Activated T-helper 9 cell treated with anti-CD3 and anti-CD28 coated beads, Interleukin-2, amount 50 U/mL, for 16 hours (primary cell): ENCODE data around the gene TACO1.

ENCODE experiments used
- DNase-seq: peaks from one replicate; pipeline ENCODE4 v3.0.0-alpha.2; 2020; ENCODE audit warnings: low read depth

The TACO1 gene

DNA sequence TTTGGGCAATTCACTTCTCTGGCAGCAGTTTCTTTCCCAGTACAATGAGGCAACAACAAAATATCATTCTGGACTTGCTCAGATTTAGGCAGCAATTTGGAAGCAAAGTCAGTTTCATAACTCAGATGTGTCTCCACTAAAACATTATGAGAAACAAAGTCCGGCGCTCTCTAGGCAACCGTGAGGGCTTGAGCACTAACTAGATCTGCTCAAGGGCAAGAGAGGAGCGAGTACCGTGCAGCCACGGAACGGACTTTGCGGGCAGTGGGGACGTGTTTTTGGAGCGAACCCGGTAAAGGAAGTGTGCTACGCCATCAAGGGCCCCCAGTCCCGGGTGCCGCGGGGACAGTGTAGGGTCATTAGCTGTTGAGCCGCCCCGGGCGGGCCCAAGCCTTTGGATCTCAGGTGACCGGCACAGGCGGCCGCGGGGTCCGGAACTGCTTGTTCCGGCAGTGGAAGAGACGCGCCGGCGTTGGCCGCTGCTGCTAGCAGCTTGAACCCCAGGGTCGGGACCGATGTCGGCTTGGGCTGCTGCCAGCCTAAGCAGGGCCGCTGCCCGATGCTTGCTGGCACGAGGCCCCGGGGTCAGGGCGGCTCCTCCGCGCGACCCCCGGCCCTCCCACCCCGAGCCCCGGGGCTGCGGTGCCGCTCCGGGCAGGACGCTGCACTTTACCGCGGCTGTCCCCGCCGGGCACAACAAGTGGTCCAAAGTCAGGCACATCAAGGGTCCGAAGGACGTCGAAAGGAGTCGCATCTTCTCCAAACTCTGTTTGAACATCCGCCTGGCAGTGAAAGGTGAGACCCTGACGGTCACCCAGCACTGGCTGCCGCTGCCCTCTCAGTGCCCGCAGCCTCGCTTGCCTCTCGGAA lies at the start of gene TACO1:
Gene TACO1 (plus strand): TSS at position 327 of the 870 bp plus-strand sequence. CDS start 189 bp downstream, at position 516.
- peak; percentile 62 for DNase-seq

DNA sequence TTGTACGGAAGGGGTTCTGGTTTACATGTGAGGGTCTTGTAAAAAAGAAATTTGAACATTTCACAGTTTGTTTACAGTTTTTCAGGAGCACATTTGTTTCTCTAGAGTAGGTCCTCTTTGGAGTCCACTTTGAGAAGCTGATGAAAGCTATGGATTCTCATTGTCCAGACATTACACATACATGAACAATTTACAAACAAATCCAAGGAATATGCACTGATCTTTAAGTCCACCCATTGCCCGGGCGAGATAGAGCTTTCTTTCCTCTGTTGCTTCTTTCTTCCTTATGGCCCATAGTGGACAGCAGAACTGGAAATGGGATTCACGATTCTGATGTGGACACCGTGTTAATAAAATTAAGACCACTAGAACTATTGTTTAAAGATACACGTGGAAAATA lies 48.5 kb upstream of the TACO1 start:
- no peak for DNase-seq

DNA sequence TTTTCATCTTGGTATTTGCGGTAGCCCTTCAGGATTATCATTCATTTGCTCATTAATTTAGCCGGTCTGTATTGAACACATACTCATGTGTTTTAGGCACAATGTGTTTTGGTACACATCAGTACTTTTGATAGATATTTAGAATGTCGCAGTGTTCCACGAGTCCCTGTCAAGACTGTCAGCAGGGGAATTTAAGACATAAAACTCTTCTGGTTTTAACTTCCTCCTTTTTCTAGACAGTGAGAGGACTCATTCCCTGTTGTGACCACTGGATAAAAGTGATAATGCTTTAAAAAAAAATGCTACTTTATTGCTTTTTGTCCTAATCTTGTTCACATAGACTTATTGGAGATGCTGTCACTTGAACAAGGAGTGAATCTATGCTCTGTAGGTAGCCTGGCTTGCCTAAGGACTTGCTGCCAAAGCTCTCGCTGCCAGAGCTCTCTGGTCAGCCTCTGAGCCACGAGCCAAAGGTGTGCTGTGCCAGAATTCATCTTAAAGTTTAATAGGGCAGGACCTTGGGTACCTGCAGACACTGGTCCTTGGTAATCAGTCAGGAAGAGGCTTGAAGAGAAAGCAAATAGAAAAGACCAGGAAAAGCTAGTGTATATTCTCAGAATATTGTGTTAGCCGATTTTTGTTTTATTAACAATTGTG lies 45.1 kb upstream of the TACO1 start:
- no peak for DNase-seq

DNA sequence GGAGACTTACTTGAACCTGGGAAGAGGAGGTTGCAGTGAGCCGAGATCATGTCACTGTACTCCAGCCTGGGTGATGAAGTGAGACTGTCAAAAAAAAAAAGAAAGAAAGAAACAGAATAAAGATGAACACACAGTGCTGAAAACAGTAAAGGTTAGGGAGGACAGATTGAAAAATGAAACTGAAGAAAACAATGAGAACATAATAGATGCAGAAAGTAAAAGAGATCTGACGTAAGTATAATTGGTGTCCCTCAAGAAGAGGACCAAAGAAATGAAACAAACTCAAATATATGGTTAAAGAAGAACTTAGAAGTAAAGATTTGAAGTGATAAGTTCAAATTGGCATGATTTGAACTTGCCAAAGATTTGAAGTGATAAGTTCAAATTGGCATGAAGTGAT lies 43.3 kb upstream of the TACO1 start:
- DNase-seq: no peak

DNA sequence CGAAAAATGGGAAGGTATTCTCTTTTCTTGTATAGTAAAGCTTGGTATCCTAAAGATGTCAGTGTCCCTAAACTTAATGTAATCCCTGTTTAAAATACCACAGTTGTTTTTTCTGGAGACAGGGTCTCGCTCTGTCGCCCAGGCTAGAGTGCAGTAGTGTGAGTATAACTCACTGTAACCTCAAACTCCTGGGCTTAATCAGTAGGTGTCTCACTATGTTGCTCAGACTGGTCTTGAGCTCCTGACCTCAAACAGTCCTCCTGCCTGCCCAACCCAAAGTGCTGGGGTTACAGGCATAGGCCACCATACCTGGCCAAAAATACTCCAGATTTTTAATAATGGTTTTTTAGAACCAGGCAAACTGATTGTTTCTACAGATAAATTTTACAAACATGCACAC lies 42.3 kb upstream of the TACO1 start:
- no peak for DNase-seq

DNA sequence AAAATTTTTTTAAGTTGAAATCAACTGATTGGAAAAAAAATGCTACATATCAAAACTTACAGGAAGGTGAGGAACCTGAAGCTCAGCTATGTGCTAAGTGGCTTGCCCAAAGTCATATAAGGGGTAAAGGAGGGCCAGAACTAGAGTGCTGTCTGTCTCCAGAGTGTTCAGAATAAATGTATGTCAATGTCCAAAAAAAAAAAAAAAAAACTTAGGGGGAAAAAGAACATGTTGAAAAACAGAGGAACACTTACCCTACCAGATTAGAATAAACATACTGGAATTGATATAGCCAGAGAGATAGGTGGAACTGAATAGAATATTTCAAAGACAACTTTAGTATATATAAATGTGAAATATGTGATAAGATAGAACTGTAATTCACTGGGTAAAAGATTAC lies 38.9 kb upstream of the TACO1 start:
- no peak for DNase-seq

DNA sequence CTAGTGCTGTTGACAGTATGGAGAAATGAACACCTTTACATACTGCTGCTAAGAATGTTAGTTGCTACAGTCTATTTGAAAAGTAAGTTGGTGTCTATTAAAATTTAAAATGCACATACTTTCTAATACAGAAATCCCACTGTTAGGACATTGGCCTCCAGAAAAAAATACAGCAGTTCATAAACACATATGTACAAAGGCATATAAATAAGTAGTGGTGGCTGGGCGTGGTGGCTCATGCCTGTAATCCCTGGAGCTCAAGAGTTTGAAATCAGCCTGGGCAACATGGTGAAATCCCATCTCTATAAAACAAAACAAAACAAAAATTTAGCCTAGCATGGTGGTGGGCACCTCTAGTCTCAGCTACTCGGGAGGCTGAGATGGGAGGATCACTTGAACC lies 37.4 kb upstream of the TACO1 start:
- no peak for DNase-seq

DNA sequence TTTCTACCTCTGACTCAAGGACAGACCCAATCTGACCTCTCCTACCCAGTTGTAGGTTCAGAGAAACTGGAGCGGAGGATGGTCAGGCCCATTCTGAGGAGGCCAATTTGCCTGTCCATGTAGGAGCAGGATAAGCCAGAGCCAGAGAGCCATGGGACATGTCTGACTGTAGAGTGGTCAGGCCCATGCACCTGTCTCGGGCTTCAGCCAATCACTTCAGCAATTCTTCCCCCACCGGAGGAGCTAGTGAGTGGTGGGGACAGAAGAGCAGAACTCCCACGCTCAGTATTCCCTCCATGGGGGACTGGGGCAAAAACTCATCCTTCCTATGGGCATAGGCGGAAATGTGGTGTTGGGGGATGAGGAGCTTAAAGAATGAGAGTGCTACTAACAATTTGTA lies 36.1 kb upstream of the TACO1 start:
- no peak for DNase-seq

DNA sequence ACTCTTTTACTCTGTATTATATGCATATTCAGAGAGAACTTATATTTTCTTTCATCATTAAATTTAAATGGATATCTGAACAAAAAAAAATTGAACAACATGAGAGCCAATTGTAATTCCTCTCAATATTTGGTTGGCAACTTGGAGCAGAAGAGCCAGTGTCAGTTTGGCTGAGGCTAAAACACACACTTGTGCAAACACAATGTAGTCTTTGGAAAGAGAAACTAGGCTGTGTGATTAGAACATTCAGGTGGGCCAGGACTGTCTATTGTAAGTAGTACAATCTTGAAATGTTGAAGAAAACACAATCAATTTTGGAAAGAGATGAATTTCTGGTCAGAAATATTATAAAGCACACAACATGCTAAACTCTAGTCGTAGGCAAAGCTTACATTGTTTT lies 33.5 kb upstream of the TACO1 start:
- DNase-seq: no peak

DNA sequence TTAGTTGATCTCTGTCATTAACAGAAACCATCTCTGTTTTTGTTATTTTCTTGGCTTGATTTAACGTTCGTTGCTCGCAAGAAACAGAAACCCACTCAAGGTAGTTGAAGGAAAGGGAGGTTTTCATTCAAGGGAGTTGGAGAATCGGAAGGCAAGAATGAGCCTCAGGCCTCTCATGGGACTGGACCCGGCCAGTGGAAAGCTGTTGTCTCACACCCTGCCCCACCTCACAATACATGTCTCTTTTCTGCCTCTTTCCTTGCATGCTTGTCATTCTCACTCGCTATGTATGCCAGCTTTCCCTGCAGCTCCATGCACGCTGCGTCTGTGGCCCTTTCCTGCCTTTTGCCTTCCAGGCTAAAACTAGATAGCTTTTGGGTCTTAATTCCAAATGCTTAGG lies 32.1 kb upstream of the TACO1 start:
- DNase-seq: no peak

DNA sequence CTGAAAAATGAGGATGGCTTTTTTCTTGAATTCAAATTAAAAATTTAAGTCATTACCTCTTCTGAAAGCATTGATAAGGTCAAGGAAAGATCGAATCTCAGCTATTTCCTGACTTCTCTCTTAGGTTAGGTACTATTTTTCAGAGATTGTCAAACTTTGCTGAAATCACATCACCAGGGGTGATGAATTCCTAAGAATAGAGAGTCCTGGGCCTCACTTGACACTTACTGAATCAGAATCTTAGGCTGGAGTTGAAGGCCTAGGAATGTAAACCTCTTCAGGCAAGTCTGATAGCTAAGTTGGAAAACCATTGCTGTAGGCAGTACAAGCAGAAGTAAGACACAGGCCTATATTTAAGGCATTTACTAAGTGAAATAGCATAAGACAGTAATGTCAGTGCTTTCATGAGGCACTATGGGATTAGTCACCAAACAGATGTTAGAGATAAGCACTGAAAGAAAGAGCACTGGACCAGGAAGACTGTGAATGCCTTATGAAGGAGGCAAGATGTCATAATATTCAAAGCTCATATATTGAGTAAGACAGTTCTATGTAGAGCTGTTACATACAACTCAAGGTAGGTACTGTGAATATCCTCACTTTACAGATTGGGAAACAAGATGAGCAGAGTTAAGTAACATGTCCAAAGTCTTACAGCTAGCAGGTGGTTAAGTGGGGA lies 28.9 kb upstream of the TACO1 start:
- DNase-seq: no peak

DNA sequence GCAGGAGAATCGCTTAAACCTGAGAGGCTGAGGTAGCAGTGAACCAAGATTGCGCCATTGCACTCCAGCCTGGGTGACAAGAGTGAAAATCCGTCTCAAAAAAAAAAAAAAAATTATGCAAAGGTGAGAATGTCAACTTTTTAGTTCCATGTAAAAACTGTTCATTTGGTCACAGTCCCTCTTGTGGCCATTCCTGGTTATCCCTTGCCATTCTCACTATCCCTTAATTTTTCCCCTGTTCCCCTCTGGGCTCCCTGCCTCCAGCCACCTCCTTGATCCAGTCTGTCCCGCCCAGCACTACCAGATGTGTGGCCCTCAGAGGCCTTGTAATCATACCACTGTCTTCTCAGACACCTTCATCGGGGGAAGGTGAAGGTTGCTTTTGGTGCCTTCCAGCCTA lies 27.1 kb upstream of the TACO1 start:
- DNase-seq: no peak

DNA sequence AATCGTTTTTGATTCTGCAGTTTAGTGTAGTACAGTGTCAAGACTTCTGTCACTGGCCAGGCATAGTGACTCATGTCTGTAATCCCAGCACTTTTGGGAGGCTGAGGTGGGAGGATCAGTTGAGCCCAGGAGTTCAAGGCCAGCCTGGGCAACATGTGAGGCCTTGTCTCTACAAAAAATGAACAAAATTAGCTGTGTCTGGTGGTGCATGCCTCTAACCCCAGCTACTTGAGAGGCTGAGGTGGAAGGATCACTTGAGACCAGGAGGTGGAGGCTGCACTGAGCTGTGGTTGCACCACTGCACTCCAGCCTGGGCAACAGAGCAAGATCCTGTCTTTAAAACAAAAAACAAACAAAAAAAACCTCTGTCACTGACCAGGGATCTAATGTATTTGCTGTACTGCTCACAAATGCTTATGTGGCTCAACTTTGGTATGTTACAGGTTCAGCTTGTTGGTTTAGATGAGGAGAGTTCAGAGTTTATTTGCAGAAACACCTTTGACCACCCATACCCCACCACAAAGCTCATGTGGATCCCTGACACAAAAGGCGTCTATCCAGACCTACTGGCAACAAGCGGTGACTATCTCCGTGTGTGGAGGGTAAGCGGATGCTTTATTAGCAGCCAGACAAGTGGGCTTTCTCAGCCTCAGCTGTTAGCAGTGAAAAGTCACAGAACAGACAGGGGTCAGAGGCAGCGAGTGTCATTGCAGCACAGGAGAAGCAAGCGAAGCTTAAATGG lies 22.5 kb upstream of the TACO1 start:
- DNase-seq: no peak

DNA sequence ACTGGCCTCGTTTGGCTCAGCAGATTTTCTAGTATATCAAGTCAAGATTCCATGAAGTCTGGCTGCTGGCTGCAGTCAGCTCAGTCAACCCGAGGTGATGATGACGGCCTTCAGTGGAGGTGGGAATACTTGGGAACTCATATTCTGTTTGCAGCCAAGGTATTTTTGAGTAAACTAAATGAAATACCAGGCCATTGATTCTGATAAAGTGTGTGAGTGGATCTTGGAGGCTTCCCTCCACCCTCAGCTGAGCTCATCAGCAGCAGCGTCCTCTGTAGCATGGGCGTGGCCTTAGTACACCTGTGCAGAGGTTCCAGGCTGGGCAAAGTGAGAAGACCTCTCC lies 22.0 kb upstream of the TACO1 start:
- DNase-seq: no peak

DNA sequence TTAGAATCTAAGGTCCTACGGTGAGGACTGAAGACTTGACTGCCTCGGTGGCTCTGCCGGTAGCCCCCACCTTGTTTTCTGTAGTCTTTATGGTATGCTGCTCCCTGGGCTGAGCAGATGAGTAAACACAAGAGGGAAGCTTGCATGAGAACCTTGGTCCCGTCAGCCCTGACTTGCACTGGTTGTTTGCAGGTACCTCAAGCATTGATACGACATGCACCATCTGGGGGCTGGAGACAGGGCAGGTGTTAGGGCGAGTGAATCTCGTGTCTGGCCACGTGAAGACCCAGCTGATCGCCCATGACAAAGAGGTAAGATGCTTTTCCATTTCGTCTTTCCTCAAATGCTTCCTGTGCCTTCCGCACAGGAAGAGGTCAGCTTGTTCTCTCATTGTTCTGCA lies 21.1 kb upstream of the TACO1 start:
- DNase-seq: no peak

DNA sequence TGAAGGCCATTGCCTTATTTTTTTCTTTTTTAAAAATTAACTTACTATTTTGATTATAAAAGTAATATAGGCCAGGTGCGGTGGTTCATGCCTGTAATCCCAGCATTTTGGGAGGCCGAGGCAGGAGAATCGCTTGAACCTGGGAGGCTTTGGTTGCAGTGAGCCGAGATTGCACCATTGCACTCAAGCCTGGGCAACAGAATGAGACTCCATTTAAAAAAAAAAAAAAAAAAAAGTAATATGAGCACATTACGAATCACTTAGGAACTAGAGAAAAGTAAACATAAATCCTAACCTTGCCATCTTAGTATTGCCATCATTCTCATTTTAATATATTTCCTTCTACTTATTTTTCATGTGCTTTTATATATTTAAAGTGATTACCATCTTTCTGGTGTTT lies 12.9 kb upstream of the TACO1 start:
- no peak for DNase-seq

DNA sequence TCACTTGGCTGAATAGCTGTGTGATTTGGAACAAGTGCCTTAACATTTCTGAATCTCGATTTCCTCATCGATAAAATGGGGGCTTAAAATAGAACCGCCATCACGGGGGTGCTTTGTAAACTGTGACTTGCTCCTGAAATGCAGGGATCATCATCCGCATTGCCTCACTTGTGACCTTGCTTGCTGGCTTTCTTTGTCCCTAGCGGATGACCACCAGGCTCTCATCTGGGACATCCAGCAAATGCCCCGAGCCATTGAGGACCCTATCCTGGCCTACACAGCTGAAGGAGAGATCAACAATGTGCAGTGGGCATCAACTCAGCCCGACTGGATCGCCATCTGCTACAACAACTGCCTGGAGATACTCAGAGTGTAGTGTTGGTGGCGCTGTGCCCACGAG lies 11.9 kb upstream of the TACO1 start:
- no peak for DNase-seq

DNA sequence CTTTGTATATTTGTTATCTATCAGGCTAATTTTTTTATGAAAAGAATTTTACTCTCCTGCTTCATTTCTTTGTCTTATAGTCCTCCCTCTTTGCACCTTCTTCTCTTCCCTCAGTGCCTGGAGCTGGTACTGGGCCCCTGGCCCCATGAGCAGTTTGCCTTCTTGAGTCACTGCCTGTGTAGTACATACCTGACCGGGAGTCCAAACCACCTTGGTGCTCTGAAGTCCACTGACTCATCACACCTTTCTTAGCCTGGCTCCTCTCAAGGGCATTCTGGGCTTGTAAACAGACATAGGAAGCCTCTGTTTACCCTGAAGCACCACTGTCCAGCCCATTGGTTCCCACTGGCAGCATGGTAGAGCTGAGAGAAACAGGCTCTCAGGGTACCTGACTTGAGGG lies 11.0 kb upstream of the TACO1 start:
- no peak for DNase-seq

DNA sequence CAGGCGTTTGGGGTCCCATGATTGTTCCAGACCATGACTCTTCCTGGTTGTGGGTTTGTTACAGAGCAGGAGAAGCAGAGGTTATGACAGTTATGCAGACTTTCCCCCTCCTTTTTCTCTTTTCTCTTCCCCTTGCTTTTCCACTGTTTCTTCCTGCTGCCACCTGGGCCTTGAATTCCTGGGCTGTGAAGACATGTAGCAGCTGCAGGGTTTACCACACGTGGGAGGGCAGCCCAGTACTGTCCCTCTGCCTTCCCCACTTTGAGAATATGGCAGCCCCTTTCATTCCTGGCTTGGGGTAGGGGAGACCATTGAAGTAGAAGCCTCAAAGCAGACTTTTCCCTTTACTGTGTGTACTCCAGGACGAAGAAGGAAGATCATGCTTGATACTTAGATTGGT lies 7.9 kb upstream of the TACO1 start:
- no peak for DNase-seq

DNA sequence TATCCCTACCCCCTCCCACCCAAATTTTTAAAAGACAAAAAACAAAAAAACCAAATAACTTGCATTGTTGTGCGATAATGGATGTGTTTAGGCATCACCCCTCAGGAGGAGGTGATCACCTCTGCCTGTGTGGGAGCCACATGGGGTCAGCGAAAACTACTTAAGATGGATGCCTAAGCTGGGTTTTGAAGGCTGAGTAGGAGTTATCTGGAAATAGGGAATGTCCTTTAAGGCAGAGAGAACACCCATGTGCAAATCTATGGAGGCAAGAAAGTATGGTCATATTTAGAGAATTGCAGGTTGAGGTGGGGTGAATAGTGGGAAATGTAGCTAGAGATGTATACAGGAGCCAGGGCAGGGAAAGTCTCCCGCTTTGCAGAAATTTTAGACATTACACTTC lies 5.6 kb upstream of the TACO1 start:
- no peak for DNase-seq

DNA sequence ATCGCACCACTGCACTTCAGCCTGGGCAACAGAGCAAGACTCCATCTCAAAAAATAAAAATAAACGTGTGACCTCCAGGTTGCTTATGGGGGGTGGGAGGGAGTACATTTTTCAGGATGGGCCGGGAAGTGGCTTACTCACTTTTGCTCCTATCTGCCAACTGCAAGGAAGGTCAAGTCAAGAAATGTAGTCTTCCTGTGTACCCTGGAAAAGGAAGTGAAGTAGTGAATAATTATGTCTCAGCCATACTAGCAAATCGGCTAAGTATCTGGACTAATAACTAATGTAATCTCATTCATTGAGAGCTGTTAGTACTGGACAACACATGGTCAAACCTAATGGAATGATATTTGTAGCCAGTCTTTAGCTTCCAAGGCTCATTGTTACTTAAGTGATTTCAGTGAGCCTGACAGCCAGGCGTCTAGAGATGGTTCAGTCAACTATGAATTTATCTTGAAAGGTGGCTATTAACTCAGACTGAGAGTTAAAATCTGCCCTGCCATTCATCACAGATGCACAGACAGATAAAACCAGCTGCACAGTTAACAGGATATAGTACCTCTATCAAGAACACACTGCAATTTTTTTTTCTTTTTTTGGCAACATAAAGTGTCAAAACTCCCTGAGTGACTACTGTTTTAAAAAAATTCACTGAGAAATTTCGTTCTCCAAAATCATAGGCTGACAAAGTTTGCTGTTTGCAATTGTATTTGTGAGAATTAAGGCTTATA lies 3.7 kb upstream of the TACO1 start:
- no peak for DNase-seq

DNA sequence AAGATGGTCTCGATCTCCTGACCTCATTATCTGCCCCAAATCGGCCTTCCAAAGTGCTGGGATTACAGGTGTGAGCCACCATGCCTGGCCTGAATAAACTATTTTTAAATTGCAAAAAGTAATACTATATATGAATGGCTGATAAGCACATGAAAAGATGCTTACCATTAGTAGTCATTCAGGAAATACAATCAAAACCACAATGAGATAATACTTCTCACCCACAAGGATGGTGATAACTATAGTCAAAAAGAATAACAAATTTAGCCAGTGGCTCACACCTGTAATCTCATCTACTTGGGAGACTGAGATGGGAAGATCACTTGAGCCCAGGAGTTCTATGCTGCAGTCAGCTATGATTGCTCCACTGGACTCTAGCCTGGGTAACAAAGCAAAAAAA lies 2.4 kb upstream of the TACO1 start:
- no peak for DNase-seq
